GM12864 (cell line): Measurements from ENCODE around the gene RNF213.

Experiments used
- DNase-seq: peaks from one replicate; pipeline ENCODE4 v3.0.0-alpha.2; 2011; ENCODE audit warnings: low read depth
- H3K4me3 ChIP-seq: 2 replicates; pipeline ENCODE4 v1.5.1; 2011; ENCODE audit warnings: mild to moderate bottlenecking, low read depth, low read length, control low read depth
- TF ChIP-seq, protein P1 (sequence below): IDR thresholded peaks from 2 replicates; pipeline ENCODE4 v1.5.1; 2011; ENCODE audit warnings: low read depth, mild to moderate bottlenecking, moderate library complexity, low read length, control low read depth, inconsistent platforms; ENCODE audit errors: missing control alignments

RNF213 gene

DNA sequence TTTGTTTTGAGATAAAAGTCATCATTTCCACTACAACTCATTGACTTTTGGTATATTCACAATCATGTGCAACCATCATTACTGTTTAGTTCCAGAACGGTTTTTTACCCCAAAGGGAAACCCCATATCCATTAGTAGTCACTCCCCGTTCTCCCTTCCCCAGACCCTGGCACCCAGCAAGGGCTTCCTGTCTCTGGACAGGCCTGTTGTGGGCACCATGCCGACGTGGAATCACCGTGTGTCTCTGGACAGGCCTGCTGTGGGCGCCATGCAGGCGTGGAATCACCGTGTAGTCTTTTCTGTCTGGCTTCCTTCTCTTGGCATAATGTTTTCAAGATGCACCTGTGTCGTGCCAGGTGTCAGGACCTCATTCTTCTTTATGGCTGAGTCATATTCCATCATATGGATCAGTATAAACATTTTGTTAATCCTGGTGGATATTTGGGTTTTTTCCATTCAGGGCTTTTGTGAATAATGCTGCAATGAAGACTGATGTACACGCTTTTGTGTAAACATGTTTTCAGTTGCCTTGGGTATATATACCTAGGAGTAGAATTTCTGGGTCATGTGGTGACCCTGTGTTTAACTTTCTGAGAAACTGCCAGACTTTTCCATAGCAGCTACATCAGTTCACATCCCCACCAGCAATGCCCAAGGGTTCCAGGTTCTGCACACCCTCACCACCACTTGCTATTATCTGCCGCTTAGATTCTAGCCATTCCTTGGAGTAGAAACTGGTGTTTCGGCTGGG lies 173.4 kb downstream of the RNF213 start:
- DNase-seq, result no peak
- TF ChIP-seq, protein P1, sequence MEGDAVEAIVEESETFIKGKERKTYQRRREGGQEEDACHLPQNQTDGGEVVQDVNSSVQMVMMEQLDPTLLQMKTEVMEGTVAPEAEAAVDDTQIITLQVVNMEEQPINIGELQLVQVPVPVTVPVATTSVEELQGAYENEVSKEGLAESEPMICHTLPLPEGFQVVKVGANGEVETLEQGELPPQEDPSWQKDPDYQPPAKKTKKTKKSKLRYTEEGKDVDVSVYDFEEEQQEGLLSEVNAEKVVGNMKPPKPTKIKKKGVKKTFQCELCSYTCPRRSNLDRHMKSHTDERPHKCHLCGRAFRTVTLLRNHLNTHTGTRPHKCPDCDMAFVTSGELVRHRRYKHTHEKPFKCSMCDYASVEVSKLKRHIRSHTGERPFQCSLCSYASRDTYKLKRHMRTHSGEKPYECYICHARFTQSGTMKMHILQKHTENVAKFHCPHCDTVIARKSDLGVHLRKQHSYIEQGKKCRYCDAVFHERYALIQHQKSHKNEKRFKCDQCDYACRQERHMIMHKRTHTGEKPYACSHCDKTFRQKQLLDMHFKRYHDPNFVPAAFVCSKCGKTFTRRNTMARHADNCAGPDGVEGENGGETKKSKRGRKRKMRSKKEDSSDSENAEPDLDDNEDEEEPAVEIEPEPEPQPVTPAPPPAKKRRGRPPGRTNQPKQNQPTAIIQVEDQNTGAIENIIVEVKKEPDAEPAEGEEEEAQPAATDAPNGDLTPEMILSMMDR, result no peak
- H3K4me3 ChIP-seq, result no peak overlapping the region

DNA sequence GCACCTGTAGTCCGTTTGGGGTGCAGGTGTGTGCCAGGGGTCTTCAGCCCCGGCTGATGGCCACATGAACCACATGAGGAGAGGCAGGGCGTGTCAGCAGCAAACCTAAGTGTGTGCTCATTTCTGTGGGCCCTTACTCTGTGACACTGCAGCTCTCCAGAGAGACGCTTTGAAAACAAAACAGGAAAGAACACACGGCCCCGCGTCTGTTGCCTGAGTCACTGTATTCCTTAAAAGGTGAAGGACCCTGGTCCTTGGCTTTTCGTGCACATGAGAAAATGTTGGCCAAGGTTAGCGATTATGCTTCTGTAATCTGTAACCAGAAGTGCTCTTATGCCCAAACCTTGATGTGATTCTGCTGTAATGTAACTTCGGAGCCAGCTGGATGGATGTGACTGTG lies 176.9 kb downstream of the RNF213 start:
- DNase-seq, result no peak
- TF ChIP-seq, protein P1, result no peak

DNA sequence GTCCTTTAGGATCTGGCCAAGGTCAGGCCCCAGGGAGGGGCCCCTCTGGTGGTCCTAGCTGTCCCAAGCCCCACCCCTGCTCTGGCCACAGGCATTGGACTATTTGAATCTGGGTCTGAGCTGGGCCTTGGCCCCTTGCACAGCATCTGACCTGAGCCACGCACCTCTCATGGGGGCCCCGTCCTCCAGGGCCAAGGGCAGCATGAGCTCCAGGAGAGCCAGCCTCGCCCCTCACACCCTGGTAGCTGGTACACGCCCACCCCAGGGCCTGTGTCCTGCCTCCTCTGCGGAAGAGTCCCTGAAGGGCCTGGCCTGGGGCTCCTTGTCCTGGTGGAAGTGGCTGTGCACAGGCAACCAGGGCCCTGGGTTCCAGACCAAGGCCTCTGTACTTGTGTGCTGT lies 178.2 kb downstream of the RNF213 start:
- DNase-seq, result no peak
- TF ChIP-seq, protein P1, result no peak
- no peak overlapping the region for H3K4me3 ChIP-seq

More for the DNA sequence above, 176.9 kb downstream of the RNF213 start:
- no peak overlapping the region for H3K4me3 ChIP-seq

DNA sequence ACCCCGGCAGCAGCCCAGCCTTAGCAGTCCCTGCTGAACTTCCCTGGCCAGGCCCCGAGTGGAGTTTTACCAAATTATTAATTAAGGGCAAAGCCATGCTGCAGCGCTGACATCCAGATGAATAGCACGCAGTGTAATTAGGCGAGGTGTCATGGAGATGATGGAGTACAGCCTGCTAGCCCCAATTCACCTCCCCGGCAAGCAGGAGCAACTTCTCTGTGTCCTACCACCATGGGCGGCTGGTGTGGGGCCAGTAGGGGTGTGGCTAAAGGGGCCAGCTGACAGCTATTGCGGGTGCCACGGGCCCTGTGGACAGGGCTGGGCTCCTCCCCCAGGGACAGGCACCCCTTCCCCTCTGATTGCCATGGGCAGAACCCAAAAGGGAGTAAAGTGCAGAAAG lies 178.8 kb downstream of the RNF213 start:
- TF ChIP-seq, protein P1, result no peak
- H3K4me3 ChIP-seq, result no peak overlapping the region
- no peak for DNase-seq

DNA sequence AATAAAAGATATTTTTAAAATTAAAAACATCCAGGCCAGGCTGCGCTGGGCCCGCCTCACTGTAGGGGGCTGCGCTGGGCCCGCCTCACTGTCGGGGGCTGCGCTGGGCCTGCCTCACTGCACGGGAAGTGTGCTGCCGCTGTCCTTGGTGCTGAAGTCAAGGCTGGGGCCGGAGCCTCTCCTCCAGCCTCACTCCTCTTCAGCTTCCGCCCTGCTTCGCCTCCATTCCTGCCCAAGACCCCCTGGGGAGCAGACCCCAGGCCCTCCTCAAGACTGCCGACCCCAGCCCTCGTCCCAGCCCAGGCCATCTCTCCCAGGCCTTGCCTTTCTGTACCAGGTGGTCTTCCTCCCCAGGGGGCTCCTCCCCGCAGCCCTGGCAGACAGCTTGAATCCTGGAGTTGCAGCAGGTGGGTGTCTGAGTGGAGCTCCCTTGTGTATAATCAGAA lies 180.5 kb downstream of the RNF213 start:
- no peak overlapping the region for H3K4me3 ChIP-seq
- TF ChIP-seq, protein P1, result no peak
- DNase-seq, result no peak

DNA sequence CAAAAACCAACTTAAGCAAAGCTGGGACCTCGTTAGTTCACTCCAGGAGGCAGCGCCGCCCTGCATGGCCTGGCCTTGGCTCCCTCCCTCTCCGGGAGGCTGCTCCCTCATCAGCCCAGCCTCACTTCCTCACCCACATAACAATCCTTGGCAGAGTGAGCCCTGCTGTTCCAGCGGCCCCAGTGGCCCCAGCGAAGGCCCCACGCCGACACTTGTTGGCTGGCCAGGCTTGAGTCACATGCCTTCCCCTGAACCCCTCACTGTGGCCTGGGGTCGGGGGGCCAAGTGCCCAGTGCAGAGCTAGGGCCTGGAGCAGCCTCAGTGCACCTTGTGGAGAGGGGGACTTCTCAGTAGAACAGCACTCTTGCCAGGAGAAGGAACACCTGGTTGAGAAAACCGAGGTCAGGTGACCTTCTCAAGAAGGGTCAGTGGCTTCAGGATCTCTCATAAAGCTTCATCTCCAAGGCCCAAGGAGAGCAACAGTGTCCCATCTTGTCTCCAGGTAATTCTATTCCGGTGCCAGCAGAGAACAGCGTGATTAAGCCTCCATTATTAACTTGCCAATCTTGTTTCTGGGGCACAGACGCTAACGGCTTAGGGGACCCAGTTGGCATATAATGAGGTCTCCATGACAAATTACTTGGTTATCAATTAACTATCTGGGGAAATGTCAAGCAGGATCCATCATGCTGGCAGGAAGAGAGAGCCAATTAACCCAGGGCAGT lies 181.1 kb downstream of the RNF213 start:
- H3K4me3 ChIP-seq, result no peak overlapping the region
- no peak for DNase-seq
- TF ChIP-seq, protein P1, result no peak
